Measurements from ENCODE around the gene LAMA2.

LAMA2 gene

GRCh38 chr6:129451187-129451586 is 568.2 kb downstream of the LAMA2 start:
- H3K9me3 ChIP-seq (replicated peaks; ENCODE audit: insufficient read depth, low read length) = no peaks in the 10 kb centered on the region
- no peak for DNase-seq
- H3F3A ChIP-seq (ENCODE audit: insufficient read depth, low read length) = peaks cover 7% of the 10 kb centered on the region
- no peaks in the 10 kb centered on the region for H4K20me1 ChIP-seq (ENCODE audit: insufficient read depth, low read length)
- no peaks in the 10 kb centered on the region for H3K36me3 ChIP-seq (replicated peaks; ENCODE audit: insufficient read depth, low read length)
- no peak overlapping the region for H2AFZ ChIP-seq (ENCODE audit: low read length)
- no peak overlapping the region for H3K9ac ChIP-seq (ENCODE audit: low read length)
- H3K4me3 ChIP-seq (ENCODE audit: low read length) = no peak overlapping the region
- no peaks in the 10 kb centered on the region for H3K79me2 ChIP-seq (ENCODE audit: low read length)
- no peak for TF ChIP-seq CTCF (IDR thresholded peaks at IDR 0.05; ENCODE audit: low read length)
- no peak for TF ChIP-seq EZH2 (optimal IDR thresholded peaks at IDR 0.05; ENCODE audit: low read depth, low read length)
- no peak for TF ChIP-seq EZH2phosphoT487 (IDR thresholded peaks at IDR 0.05; ENCODE audit: low read length)
- no peak overlapping the region for H3K27ac ChIP-seq (ENCODE audit: low read length)
- H3K27me3 ChIP-seq (replicated peaks; ENCODE audit: insufficient read depth, low read length) = no peaks in the 10 kb centered on the region
- H3K4me1 ChIP-seq (ENCODE audit: low read length) = peaks cover 23% of the 10 kb centered on the region
- H3K4me2 ChIP-seq (ENCODE audit: low read depth, low read length) = no peak overlapping the region
- no peaks in the 10 kb centered on the region for H3K9me2 ChIP-seq (replicated peaks; ENCODE audit: insufficient read depth, low read length)

DNA sequence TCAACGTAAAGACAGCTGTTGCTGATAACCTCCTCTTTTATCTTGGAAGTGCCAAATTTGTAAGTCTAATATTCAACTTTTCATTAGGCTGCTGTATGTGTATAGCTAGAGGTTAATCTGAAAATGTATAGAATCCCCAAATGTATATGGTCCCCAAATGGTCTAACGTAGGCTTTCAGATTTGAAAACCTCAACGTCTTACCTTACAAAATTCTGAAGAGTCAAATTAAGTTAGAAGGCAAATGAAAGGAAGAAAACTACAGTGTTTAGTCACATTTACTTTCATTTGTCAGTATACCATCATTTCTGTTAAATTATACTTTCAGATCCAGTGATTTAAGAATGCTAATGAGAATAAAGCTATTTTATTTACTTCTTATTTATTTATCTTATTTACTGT is 570.1 kb downstream of the LAMA2 start:
- Histone ChIP-seq H3K4me1 (ENCODE audit: low read length) (peaks cover 18% of the 10 kb centered on the region), H3K9me2 (replicated peaks; ENCODE audit: insufficient read depth, low read length) (no peaks in the 10 kb centered on the region), H4K20me1 (ENCODE audit: insufficient read depth, low read length) (no peaks in the 10 kb centered on the region), H3K4me2 (ENCODE audit: low read depth, low read length) (no peak overlapping the region), H3K79me2 (ENCODE audit: low read length) (no peaks in the 10 kb centered on the region), H3K9me3 (replicated peaks; ENCODE audit: insufficient read depth, low read length) (no peaks in the 10 kb centered on the region), H3K27me3 (replicated peaks; ENCODE audit: insufficient read depth, low read length) (no peaks in the 10 kb centered on the region), H3F3A (ENCODE audit: insufficient read depth, low read length) (peaks cover 7% of the 10 kb centered on the region), H3K9ac (ENCODE audit: low read length) (no peak overlapping the region), H3K36me3 (replicated peaks; ENCODE audit: insufficient read depth, low read length) (no peaks in the 10 kb centered on the region), H2AFZ (ENCODE audit: low read length) (no peak overlapping the region), H3K4me3 (ENCODE audit: low read length) (no peak overlapping the region), H3K27ac (ENCODE audit: low read length) (no peak overlapping the region)
- no peak for DNase-seq
- TF ChIP-seq EZH2 (optimal IDR thresholded peaks at IDR 0.05; ENCODE audit: low read depth, low read length) (no peak), EZH2phosphoT487 (IDR thresholded peaks at IDR 0.05; ENCODE audit: low read length) (no peak), CTCF (IDR thresholded peaks at IDR 0.05; ENCODE audit: low read length) (no peak)

DNA sequence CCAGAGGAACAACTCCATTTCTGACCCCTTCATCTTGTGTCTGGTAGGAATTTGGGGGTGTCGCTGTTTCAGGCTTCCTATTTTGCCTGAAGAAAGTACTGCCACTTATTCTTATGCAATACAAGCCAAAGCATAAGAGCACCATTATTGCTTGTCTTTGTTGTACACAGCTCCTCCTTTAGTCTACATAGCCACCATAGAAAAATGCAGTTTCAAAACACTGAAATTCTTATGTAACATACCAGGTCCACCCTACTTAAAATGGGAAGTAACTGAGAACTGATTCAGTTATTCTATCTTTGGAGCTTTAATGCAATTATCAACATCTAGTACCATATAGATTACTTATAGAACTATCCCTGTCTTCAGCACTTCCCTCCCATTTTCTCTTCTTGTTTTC is 571.5 kb downstream of the LAMA2 start:
- no peak overlapping the region for H3K27ac ChIP-seq (ENCODE audit: low read length)
- peaks cover 5% of the 10 kb centered on the region; the same call in 1 of the 2 replicates for H3K4me1 ChIP-seq (ENCODE audit: low read length)

More for the DNA sequence above, 571.5 kb downstream of the LAMA2 start:
- Histone ChIP-seq H3K9me2 (replicated peaks; ENCODE audit: insufficient read depth, low read length) (no peaks in the 10 kb centered on the region), H3F3A (ENCODE audit: insufficient read depth, low read length) (peaks cover 1% of the 10 kb centered on the region; the same call in 1 of the 2 replicates), H3K9me3 (replicated peaks; ENCODE audit: insufficient read depth, low read length) (no peaks in the 10 kb centered on the region), H3K4me2 (ENCODE audit: low read depth, low read length) (no peak overlapping the region), H2AFZ (ENCODE audit: low read length) (no peak overlapping the region), H4K20me1 (ENCODE audit: insufficient read depth, low read length) (no peaks in the 10 kb centered on the region), H3K9ac (ENCODE audit: low read length) (no peak overlapping the region), H3K27me3 (replicated peaks; ENCODE audit: insufficient read depth, low read length) (no peaks in the 10 kb centered on the region), H3K36me3 (replicated peaks; ENCODE audit: insufficient read depth, low read length) (no peaks in the 10 kb centered on the region), H3K4me3 (ENCODE audit: low read length) (no peak overlapping the region), H3K79me2 (ENCODE audit: low read length) (no peaks in the 10 kb centered on the region)
- DNase-seq = no peak
- no peak for TF ChIP-seq CTCF (IDR thresholded peaks at IDR 0.05; ENCODE audit: low read length)
